ENCODE data around the gene ABCF2. TPM values are rescaled to one million over a fixed set of nuclear protein-coding genes. Genes with fewer than 3 reads are reported as not detected.

ABCF2 gene
- total RNA-seq, 3 donors from 2014 or later: 35.6 to 58.7 (median 42.2) TPM

DNA sequence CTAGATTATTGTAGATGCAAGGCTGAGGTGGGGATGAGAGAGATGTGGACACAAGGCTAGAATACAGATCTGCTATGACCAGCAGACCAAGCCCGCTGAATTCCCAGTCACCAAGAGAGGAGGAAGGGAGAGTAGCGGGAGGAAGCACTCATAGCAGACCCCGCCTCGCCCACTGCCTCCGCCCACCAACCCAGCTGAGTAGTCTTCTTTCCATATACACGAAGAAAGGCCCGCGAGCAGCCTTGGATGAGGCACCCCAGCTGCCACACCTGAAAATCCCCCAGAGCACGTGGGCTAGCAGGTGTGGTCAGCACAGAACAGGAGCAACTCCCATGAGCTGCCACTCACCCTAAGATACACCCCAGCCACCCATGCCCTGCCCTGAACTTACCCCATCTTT lies 8.8 kb downstream of the ABCF2 start:
- H3K27me3 ChIP-seq: no peaks in the 10 kb centered on the region
- TF ChIP-seq, protein P1, sequence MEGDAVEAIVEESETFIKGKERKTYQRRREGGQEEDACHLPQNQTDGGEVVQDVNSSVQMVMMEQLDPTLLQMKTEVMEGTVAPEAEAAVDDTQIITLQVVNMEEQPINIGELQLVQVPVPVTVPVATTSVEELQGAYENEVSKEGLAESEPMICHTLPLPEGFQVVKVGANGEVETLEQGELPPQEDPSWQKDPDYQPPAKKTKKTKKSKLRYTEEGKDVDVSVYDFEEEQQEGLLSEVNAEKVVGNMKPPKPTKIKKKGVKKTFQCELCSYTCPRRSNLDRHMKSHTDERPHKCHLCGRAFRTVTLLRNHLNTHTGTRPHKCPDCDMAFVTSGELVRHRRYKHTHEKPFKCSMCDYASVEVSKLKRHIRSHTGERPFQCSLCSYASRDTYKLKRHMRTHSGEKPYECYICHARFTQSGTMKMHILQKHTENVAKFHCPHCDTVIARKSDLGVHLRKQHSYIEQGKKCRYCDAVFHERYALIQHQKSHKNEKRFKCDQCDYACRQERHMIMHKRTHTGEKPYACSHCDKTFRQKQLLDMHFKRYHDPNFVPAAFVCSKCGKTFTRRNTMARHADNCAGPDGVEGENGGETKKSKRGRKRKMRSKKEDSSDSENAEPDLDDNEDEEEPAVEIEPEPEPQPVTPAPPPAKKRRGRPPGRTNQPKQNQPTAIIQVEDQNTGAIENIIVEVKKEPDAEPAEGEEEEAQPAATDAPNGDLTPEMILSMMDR (IDR thresholded peaks at IDR 0.05): no peak
- no peak for TF ChIP-seq POLR2A (IDR thresholded peaks at IDR 0.05)
- no peak for TF ChIP-seq POLR2AphosphoS5 (IDR thresholded peaks at IDR 0.05)

GRCh38 chr7:151215396-151215795 lies 11.6 kb downstream of the ABCF2 start:
- intact Hi-C loops (cut with DNase I; ENCODE audit: low total_unique reads): no loop called here
- no peak overlapping the region for H3K27ac ChIP-seq
- peaks cover 4% of the 10 kb centered on the region for H3K36me3 ChIP-seq
- no peak for DNase-seq (ENCODE audit: low spot score in 2 of 2)
- no peaks in the 10 kb centered on the region for H3K9me3 ChIP-seq
- H3K4me1 ChIP-seq: no peaks in the 10 kb centered on the region
- TF ChIP-seq, protein P1 (IDR thresholded peaks at IDR 0.05): no peak
- TF ChIP-seq POLR2AphosphoS5 (IDR thresholded peaks at IDR 0.05): no peak
- no peak for TF ChIP-seq POLR2A (IDR thresholded peaks at IDR 0.05)
- no peaks in the 10 kb centered on the region for H3K27me3 ChIP-seq
- no peak overlapping the region for H3K4me3 ChIP-seq

More for the DNA sequence above, 8.8 kb downstream of the ABCF2 start:
- intact Hi-C loops (cut with DNase I; ENCODE audit: low total_unique reads): no loop called here
- no peak overlapping the region for H3K4me3 ChIP-seq
- H3K36me3 ChIP-seq: peaks cover 9% of the 10 kb centered on the region
- no peaks in the 10 kb centered on the region for H3K9me3 ChIP-seq
- H3K4me1 ChIP-seq: no peaks in the 10 kb centered on the region
- no peak for DNase-seq (ENCODE audit: low spot score in 2 of 2)
- no peak overlapping the region for H3K27ac ChIP-seq

DNA sequence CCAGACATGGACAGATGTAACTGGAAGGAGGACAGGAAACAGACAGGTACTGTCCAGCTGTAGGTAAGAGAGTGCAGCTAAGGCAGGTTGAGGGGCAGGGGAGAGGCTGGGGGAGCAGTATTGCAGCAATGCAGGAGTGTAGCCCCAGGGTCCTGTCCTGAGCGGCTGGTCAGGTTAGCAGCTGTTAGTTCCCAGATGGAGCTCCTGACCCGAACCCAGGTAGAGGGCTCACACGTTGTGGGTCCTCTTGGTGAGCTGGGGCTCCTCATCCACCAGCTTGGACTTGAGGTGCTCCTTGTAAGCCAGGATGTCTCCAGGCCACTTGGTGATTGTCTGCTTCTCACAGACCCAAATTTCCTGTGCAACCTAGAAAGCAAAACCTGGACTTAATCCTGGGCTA lies 13.2 kb downstream of the ABCF2 start:
- Histone ChIP-seq H3K4me1 (no peaks in the 10 kb centered on the region), H3K9me3 (no peaks in the 10 kb centered on the region), H3K27me3 (no peaks in the 10 kb centered on the region), H3K36me3 (peaks cover 4% of the 10 kb centered on the region), H3K4me3 (no peak overlapping the region), H3K27ac (no peak overlapping the region)
- intact Hi-C loops (cut with DNase I; ENCODE audit: low total_unique reads): no loop called here
- no peak for DNase-seq (ENCODE audit: low spot score in 2 of 2)
- TF ChIP-seq POLR2A (IDR thresholded peaks at IDR 0.05) (no peak), POLR2AphosphoS5 (IDR thresholded peaks at IDR 0.05) (no peak)
- TF ChIP-seq, protein P1 (IDR thresholded peaks at IDR 0.05): no peak

- Histone ChIP-seq H3K9me3 (no peaks in the 10 kb centered on the region), H3K4me3 (no peak overlapping the region), H3K4me1 (no peaks in the 10 kb centered on the region), H3K36me3 (no peaks in the 10 kb centered on the region), H3K27ac (no peak overlapping the region), H3K27me3 (no peaks in the 10 kb centered on the region)
- TF ChIP-seq POLR2A (IDR thresholded peaks at IDR 0.05) (no peak), POLR2AphosphoS5 (IDR thresholded peaks at IDR 0.05) (no peak)
- TF ChIP-seq, protein P1 (IDR thresholded peaks at IDR 0.05): no peak
- intact Hi-C loops (cut with DNase I; ENCODE audit: low total_unique reads): no loop called here
- no peak for DNase-seq (ENCODE audit: low spot score in 2 of 2)
Measured at GRCh38 chr7:151212626-151213025, 14.4 kb downstream of the ABCF2 start.

DNA sequence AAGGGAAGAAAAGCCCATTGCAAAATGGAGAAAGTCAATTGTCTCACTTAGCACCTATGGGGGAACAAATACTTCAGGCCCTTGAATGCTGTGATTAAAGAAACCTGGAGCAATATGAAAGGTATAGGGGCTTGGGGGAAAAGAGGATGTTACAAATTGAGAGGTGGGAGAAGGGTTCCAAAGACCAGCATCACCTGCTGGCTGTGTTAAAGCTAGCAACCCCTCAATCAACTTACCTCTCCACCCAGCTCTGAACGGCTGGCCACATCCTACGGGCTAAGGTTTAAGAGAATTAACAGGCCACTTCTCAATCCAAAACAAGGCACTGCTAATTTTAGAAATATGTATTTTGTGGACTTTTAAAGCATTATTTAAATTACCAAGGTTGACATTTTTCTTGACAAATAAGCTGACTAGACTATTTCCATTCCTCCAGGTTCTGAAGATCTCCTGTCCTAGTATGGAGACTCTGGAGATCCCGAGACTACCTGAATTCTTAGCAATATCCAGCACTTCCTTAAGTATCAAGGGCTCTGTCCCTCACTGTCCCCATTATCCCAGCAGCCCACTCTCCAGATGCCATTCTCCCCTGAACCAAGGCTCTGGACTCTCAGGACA lies 15.7 kb downstream of the ABCF2 start:
- no peaks in the 10 kb centered on the region for H3K4me1 ChIP-seq
- no peaks in the 10 kb centered on the region for H3K36me3 ChIP-seq
- no peak overlapping the region for H3K4me3 ChIP-seq
- H3K27ac ChIP-seq: no peak overlapping the region
- no peaks in the 10 kb centered on the region for H3K9me3 ChIP-seq
- intact Hi-C loops (cut with DNase I; ENCODE audit: low total_unique reads): no loop called here
- no peak for TF ChIP-seq POLR2AphosphoS5 (IDR thresholded peaks at IDR 0.05)
- no peak for TF ChIP-seq POLR2A (IDR thresholded peaks at IDR 0.05)
- TF ChIP-seq, protein P1 (IDR thresholded peaks at IDR 0.05): no peak
- DNase-seq (ENCODE audit: low spot score in 2 of 2): no peak
- no peaks in the 10 kb centered on the region for H3K27me3 ChIP-seq
